VCaP (cell line): ENCODE measurements around the gene MAP2K6.

ENCODE experiments used
- H3K27ac ChIP-seq: fragments of 450-650 bp; 2 replicates; pipeline ENCODE4 v1.5.1; 2017
- TF ChIP-seq, protein P1 (sequence below): fragments of 450-650 bp; conservative IDR thresholded peaks from 2 replicates; pipeline ENCODE4 v1.5.1; 2017; ENCODE audit warnings: mild to moderate bottlenecking, moderate library complexity

MAP2K6 gene

DNA sequence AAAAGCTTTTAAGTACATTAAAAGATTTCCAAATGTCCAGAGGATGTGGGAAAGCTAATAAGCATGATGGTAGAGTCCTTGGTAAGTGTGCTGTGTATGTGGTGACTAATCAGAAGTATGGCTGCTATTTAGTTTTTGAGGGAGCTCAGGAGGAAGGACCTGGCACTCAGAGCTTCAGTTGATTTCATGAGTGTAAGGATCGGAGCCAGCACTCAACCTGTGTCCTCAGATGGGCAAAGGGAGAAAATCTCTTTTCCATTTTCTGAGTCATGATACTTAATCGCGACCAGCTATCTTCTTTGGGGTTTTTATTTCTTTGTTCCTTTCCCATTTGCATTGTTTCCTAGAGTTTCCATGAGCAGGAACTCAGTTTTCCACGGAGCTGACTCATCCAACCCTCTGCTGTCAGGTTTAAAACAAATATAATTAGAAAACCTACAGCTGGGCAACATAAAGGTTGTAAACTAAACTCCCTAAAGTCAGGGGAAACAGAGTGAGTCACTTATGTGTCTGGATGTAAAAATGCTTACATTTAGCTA, 125.4 kb downstream of the MAP2K6 start:
- H3K27ac ChIP-seq: no peak overlapping the region

DNA sequence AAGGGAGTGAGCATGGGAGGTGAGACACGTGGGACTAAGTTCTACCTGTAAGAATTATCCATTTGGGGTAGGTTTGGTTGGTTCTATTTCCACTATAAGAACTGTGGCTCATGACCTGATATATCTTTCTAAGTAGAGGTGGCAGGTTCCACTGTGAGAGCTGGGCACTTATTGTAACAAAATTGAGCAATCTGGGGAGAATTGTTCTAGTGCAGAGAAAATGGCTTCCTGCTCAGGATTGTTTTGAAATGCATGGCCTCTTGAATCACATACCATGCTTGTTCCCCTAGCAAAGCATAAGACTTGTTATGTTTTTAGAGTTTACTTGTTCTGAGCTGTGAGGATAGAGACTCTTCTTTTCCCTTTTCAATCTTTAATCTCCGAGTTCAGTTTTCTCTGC, 125.9 kb downstream of the MAP2K6 start:
- TF ChIP-seq, protein P1, sequence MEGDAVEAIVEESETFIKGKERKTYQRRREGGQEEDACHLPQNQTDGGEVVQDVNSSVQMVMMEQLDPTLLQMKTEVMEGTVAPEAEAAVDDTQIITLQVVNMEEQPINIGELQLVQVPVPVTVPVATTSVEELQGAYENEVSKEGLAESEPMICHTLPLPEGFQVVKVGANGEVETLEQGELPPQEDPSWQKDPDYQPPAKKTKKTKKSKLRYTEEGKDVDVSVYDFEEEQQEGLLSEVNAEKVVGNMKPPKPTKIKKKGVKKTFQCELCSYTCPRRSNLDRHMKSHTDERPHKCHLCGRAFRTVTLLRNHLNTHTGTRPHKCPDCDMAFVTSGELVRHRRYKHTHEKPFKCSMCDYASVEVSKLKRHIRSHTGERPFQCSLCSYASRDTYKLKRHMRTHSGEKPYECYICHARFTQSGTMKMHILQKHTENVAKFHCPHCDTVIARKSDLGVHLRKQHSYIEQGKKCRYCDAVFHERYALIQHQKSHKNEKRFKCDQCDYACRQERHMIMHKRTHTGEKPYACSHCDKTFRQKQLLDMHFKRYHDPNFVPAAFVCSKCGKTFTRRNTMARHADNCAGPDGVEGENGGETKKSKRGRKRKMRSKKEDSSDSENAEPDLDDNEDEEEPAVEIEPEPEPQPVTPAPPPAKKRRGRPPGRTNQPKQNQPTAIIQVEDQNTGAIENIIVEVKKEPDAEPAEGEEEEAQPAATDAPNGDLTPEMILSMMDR: no peak
- H3K27ac ChIP-seq: no peak overlapping the region

More for the DNA sequence above, 125.4 kb downstream of the MAP2K6 start:
- TF ChIP-seq, protein P1: no peak

DNA sequence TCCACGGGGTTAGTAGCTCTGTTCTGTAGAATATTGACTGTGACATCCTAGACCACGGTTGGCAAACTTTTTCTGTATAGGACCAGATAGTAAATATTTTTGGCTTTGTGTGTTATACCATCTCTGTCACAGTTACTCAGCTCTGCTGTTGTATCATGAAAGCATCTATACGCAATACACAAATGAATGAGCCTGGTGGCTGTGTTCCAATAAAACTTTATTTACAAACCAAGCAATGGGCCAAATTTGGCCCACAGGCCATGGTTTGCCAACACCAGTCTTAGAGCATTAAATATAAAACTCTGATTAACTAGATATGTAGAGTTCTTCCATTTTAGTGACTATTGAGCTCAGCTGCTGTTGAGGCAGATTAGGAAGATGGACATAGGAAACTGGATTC, 132.7 kb downstream of the MAP2K6 start:
- TF ChIP-seq, protein P1: no peak
- no peak overlapping the region for H3K27ac ChIP-seq

DNA sequence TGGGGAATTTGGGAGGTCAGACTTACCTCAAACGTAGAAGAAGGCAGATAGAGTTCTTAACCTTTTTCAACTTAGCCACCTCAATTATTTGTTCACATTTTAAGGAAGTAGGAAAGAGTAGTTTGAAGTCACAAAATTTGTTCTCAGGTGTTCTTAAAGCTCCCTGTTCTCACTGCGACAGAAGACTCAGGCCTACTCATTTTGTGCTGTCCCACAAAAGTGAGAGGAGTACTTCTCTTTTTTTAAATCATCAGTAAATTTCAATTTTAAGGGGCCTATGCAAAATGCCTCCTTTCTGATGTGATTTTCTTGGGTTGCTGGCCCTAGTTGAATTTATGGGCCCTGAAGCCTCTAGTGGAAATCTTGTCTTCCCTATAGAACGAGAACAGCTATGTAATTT, 133.4 kb downstream of the MAP2K6 start:
- TF ChIP-seq, protein P1: no peak
- H3K27ac ChIP-seq: no peak overlapping the region

DNA sequence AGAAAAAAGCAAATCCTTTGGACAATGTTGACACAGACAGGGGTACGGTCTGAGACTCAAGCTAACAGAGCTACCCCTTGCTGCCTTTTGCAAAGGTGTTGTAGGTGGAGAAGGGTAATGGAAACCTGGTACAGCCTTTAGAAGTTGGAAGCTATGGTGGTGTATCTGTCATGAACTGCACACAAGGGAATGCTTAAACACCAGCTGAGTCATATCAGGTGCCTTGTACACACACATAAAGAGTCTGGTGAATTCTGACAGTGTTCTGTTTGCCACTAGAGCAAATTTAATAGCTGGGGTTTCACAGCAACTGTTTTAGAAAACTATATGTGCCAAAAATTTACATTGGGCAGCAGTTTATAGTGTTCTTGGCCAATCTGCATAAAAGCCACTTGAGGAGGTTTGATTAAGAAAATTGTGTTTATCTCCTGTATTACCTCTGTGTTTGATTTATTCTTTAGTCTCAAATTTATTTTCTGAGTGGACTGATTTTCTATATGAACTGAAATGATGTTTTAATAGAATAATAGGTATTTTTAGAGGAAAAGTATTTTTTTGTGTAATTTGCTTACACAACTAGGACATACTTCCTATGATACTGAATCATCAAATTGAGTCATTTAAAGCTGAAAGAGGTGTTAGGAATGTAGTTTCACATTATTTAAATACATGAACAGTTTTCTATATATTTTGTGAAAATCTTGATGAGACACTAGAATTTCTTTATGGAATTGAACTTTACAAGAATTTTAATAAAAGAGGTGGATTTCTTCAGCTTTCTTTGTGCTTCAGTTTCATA, 136.9 kb downstream of the MAP2K6 start:
- H3K27ac ChIP-seq: no peak overlapping the region
- TF ChIP-seq, protein P1: no peak

DNA sequence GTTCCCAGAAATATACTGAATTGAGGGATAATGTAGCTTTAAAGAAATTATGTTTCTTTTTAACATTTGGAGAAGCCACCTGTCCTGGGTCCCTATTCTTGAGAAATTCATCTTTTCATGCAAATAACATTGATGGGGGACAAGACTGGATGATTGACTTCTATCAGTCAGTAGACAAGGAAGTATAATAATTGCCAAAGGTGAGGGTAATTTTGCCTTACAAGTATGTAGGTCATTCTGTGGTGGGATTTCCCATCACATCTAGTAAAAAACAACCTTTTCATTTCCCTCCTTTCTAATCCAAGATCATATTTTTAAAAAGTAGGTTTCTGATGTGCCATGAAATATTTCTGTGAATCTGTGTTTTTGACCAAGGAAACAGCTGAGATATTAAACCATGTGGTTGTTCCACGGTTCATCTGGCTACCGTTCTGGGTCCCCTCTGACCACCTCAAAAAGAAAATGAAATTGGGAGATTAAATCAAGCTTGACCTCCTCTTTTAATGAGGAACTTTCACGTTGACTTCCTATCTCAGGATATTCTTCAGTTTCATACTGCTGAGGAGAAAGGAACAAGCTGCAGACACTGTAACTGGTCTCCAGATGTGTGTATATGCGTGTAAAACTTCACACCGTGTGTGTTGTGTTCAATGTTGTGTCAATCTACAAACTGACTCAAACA, 138.6 kb downstream of the MAP2K6 start:
- TF ChIP-seq, protein P1: no peak
- no peak overlapping the region for H3K27ac ChIP-seq

DNA sequence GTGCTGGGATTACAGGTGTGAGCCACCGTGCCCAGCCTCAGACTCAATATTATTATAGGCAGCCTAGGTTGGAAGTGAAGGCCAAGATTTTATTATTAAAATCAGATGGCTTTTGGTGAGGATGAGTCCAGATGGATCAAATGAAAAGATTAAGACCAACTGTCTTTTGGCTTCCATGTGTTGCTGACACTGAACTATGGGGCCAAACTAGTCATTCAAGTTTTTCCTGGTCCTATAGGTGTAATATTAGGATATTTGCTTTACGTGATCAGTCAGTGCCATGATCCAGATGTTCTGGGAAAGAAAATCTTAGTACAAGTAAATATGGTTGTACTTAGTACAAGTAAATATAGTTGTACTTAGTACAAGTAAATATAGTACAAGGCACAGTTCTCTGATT, 140.6 kb downstream of the MAP2K6 start:
- TF ChIP-seq, protein P1: no peak
- H3K27ac ChIP-seq: peak overlapping the region; percentile 34; the same call in 1 of the 2 replicates
